ENCODE results near the gene PARP11.
A peak's percentile ranks its signal among the peaks of the same experiment; 100 is the strongest.

PARP11 gene

DNA sequence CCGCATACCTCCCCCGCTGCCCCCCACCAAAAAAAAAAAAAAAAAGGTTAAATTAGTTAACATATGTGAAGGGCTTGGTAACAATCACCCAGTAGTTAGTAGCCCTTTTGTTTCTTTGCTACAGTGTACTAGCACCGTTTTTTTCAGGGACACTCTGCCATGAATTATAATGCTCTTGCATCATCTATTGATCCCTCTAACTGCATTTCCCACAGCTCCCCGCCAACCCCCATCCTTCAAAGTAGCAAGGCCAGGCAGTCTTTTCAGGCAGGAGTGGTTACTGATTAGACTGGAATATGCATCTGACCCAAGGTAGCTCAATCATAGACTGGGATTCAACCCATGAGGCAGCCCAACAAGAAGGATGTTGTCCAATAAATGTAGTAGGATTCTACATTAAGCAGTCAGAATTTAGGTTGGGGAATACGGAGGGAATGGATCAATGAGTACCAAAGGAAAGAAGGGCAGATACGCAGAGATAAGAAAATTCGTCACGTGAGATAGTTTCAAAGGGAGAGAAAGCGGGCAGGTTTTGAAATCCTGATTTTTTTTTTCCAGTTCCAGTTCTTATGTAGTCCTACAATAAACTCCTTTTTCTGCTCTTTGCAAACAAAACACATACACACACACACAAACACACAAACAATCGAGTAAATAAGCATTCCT lies 80.4 kb downstream of the PARP11 start:
- TF ChIP-seq CTCF (conservative IDR thresholded peaks at IDR 0.05; ENCODE audit: low read length): no peak
- H3K4me3 ChIP-seq (ENCODE audit: low read length): no peak overlapping the region
- DNase-seq (ENCODE audit: low read depth): no peak

DNA sequence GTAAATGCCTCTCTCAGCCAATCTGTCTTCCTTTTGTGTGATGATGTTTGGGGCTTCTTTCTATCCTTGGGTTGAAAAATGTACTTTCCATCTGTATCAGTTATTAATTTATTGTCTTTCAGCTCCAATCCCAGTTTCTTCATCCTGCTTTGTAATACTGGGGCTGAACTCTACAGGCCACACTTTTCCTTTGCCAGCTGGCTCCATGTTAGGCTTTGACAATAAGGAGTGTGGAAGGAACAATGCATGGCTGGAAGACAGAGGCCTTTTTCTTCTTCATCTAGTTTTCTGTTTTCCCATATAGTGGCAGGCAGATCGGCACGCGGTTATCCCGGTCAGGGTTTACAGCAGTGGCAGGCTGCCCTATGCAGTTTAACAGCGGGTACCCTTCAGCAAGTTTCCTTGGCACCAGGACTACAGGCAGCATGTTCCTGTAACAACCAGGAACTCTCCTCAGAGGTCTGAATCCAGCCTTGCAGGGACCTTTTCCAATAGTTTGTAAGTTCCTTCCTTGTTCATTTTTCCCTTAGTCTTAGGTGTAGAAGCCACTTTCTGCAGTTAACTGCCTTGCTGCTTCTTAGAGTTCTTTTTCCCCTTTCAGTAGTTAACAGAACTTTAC lies 81.8 kb downstream of the PARP11 start:
- no peak overlapping the region for H3K4me3 ChIP-seq (ENCODE audit: low read length)
- no peak for TF ChIP-seq CTCF (conservative IDR thresholded peaks at IDR 0.05; ENCODE audit: low read length)
- no peak for DNase-seq (ENCODE audit: low read depth)

DNA sequence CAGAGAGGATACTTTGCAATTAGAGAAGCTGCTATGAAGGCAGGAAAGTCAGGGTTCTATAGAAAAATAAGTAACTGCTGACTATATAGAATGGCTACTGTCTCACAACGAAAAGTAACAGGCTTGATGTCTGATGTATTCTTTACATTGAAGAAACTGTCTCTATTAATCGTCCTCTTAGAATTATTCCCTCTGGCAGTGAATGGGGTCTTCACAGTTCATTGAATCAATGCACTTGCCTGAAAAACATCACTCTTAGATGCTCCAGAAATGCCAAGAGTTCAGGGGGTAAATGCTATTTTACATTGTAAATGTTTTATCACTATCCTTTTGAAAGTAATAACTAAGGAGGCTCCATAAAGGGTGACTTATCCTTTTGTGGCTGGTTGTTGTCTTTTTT lies 82.6 kb downstream of the PARP11 start:
- DNase-seq (ENCODE audit: low read depth): no peak
- H3K4me3 ChIP-seq (ENCODE audit: low read length): no peak overlapping the region
- TF ChIP-seq CTCF (conservative IDR thresholded peaks at IDR 0.05; ENCODE audit: low read length): no peak

- no peak for TF ChIP-seq CTCF (conservative IDR thresholded peaks at IDR 0.05; ENCODE audit: low read length)
- no peak for DNase-seq (ENCODE audit: low read depth)
- no peak overlapping the region for H3K4me3 ChIP-seq (ENCODE audit: low read length)
These were observed 83.4 kb downstream of the PARP11 start for GRCh38 chr12:3789838-3790237.

GRCh38 chr12:3777206-3777809 lies 95.9 kb downstream of the PARP11 start:
- peak; percentile 88 for TF ChIP-seq CTCF (conservative IDR thresholded peaks at IDR 0.05; ENCODE audit: low read length)
- no peak overlapping the region for H3K4me3 ChIP-seq (ENCODE audit: low read length)
- DNase-seq (ENCODE audit: low read depth): peak; percentile 50

DNA sequence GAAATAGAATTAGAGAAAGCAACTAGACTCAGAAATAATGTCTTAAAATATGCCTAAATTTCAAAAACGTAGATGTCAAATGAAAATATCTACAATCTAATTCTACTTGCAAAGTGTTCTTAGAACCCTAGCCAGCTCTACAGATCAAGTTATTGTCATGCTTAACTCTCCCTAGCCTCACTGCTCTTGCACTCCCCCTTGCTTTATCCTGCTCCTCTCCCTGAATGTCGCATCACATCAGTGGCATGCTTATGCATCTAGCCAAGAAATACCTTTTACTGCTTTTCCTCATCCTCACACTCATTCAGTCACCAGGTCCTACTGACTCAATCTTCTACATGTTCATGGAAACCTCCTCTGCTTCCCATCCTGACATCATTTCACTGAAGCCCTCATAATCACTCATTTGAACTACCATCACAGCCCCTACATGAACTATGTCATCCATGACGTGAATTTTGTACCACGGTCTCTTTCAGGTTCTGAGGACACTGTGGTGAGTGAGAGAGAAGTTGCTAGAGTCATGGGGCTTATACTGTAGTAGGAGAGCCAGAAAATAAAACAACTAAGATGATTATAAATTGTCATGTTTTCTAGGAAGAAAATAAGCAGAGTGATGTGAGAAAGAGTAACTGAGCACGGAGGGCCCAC lies 97.7 kb downstream of the PARP11 start:
- TF ChIP-seq CTCF (conservative IDR thresholded peaks at IDR 0.05; ENCODE audit: low read length): no peak
- H3K4me3 ChIP-seq (ENCODE audit: low read length): no peak overlapping the region
- no peak for DNase-seq (ENCODE audit: low read depth)
